Ovary (tissue), 3 donors: ENCODE results near the gene PLAC8.

Experiments used
- CTCF ChIP-seq, 3 donors: fragments of 450-650 bp in 2 of 3; fragments of 200-600 bp in 1 of 3; IDR thresholded peaks; one replicate each; pipeline versions ENCODE4 v1.5.1 to v1.8.0; 2016 to 2022; ENCODE audit warnings: antibody characterized with exemption in 3 of 3, mild to moderate bottlenecking in 1 of 3
- EP300 ChIP-seq: sonication (generic); formaldehyde crosslinking; IDR thresholded peaks from one replicate; pipeline ENCODE4 v1.6.1; 2017; ENCODE audit warnings: antibody characterized with exemption
- donor health status: DM: no; HTN: no; CAD: no.

- TF ChIP-seq EP300 (no peak), CTCF (IDR thresholded peaks at IDR 0.05) (no peak)
These were observed 35.5 kb upstream of the PLAC8 start for GRCh38 chr4:83149865-83150652.
